Sigmoid colon (tissue), 7 donors: ENCODE measurements around the gene HCN2. TPM values are rescaled to one million over a fixed set of nuclear protein-coding genes. Genes with fewer than 3 reads are reported as not detected.

Experiments used
- DNase-seq: peaks from one replicate; pipeline ENCODE4 v3.0.0-alpha.2; 2019
- H3K27ac ChIP-seq, 4 donors: fragments of 200-600 bp; sonication (generic); one replicate each; pipeline ENCODE4 v1.5.1; 2016 to 2019; ENCODE audit warnings: mild to moderate bottlenecking in 1 of 4
- H3K27me3 ChIP-seq, 3 donors: fragments of 200-600 bp; sonication (generic); one replicate each; pipeline ENCODE4 v1.5.1; 2019; ENCODE audit warnings: mild to moderate bottlenecking in 1 of 3
- H3K36me3 ChIP-seq, 4 donors: fragments of 200-600 bp; sonication (generic); one replicate each; pipeline ENCODE4 v1.5.1; 2016 to 2019
- H3K4me1 ChIP-seq, 4 donors: fragments of 200-600 bp; sonication (generic); one replicate each; pipeline ENCODE4 v1.5.1; 2017 to 2019
- H3K4me3 ChIP-seq, 4 donors: fragments of 200-600 bp; sonication (generic); one replicate each; pipeline ENCODE4 v1.5.1; 2017 to 2019; ENCODE audit warnings: mild to moderate bottlenecking in 2 of 4, moderate library complexity in 1 of 4
- H3K9me3 ChIP-seq, 4 donors: fragments of 200-600 bp in 3 of 4; sonication (generic) in 3 of 4; one replicate each; pipeline versions ENCODE4 v1.5.1 to v1.6.1; 2013 to 2019
- CTCF ChIP-seq, 4 experiments: fragments of 450-650 bp in 3 of 4; fragments of 200-600 bp in 1 of 4; IDR thresholded peaks; one replicate each; pipeline ENCODE4 v1.5.1; 2016 to 2019; ENCODE audit warnings: antibody characterized with exemption in 4 of 4, mild to moderate bottlenecking in 3 of 4, moderate library complexity in 2 of 4
- EP300 ChIP-seq, 4 donors: sonication (generic); formaldehyde crosslinking; IDR thresholded peaks; one replicate each; pipeline ENCODE4 v1.6.1; 2017; ENCODE audit warnings: antibody characterized with exemption in 4 of 4
- POLR2A ChIP-seq, 2 donors: fragments of 450-650 bp; IDR thresholded peaks; one replicate each; pipeline ENCODE4 v1.6.1; 2016; ENCODE audit warnings: antibody characterized with exemption in 2 of 2, mild to moderate bottlenecking in 2 of 2, moderate library complexity in 2 of 2
- POLR2AphosphoS5 ChIP-seq, 4 donors: sonication (generic); formaldehyde crosslinking; IDR thresholded peaks; one replicate each; pipeline ENCODE4 v1.6.1; 2017; ENCODE audit warnings: antibody characterized with exemption in 4 of 4
- WGBS, 2 donors: extraction: QIAGEN DNeasy Blood & Tissue Kit; methylation state at CpG; one replicate each; pipeline ENCODE4 v1.1.7; 2013; 5-methylcytosine and 5-hydroxymethylcytosine counted together
- intact Hi-C: fragments of 100-400 bp; cut with DNase I; formaldehyde crosslinking; loops from one replicate; pipeline ENCODE4 v1.15.1; 2023
- polyA plus RNA-seq, 3 donors: library from polyadenylated mRNA; stranded (reverse); fragments of 200-250 nt; gene quantifications; one replicate each; pipeline ENCODE4 v1.2.3, GENCODE V29; 2013
- total RNA-seq, 4 donors: library from RNA; depleted of rRNA; stranded (reverse); fragments of >200 nt; gene quantifications; one replicate each; pipeline ENCODE4 v1.1.0, GENCODE V29; 2016
- donor health status: healthy with polysubstance abuse.
- donor health status: Bipolar disorder and iron deficiency.
- donor health status: healthy.

Gene HCN2
- total and polyA plus RNA-seq, 7 donors, result 0.23 to 0.55 (median 0.39) TPM; not detected in 2

- peak; percentile 64 for DNase-seq
- Histone ChIP-seq H3K36me3 (no peaks in the 10 kb centered on the region), H3K4me1 (peaks cover 0 to 77% (median 73%) of the 10 kb centered on the region in 4 donors), H3K9me3 (no peaks in the 10 kb centered on the region), H3K27me3 (no peaks in the 10 kb centered on the region), H3K27ac (peak overlapping the region; percentile 96 to 99 (median 96)), H3K4me3 (peak overlapping the region in 3 of 4 donors; percentile 79 to 100 (median 100))
- no peak for TF ChIP-seq EP300 (IDR thresholded peaks at IDR 0.05)
- TF ChIP-seq POLR2A (IDR thresholded peaks at IDR 0.05), result no peak
- no peak for TF ChIP-seq POLR2AphosphoS5 (IDR thresholded peaks at IDR 0.05)
- TF ChIP-seq CTCF (IDR thresholded peaks at IDR 0.05), result no peak
- intact Hi-C loops, result loop anchor here (5.0 kb wide), 1 partner anchor 136 kb away; the partner anchor contains the start of gene PTBP1
- 10 to 29% methylated on average over 20 of the region's 20 CpGs for WGBS, 2 donors
Observed at GRCh38 chr19:660793-661426, 71.2 kb downstream of the HCN2 start.

- intact Hi-C loops, result loop anchor here (2.0 to 5.0 kb wide), 3 partner anchors 23 to 136 kb away; partner anchors contain the start of genes FGF22, PALM and PTBP1
- 2 to 7% methylated on average over 31 of the region's 31 CpGs for WGBS, 2 donors
- no peaks in the 10 kb centered on the region for H3K36me3 ChIP-seq
- H3K27ac ChIP-seq, result peak overlapping the region; percentile 96 to 99 (median 96)
- H3K4me3 ChIP-seq, result peak overlapping the region; percentile 79 to 100 (median 99)
- peak; percentile 71 for DNase-seq
- no peaks in the 10 kb centered on the region for H3K27me3 ChIP-seq
- H3K9me3 ChIP-seq, result no peaks in the 10 kb centered on the region
- TF ChIP-seq EP300 (IDR thresholded peaks at IDR 0.05) (no peak), CTCF (IDR thresholded peaks at IDR 0.05) (no peak), POLR2A (IDR thresholded peaks at IDR 0.05) (no peak), POLR2AphosphoS5 (IDR thresholded peaks at IDR 0.05) (no peak)
- H3K4me1 ChIP-seq, result peaks cover 0 to 77% (median 73%) of the 10 kb centered on the region in 4 donors
Observed at GRCh38 chr19:661427-662196, 71.9 kb downstream of the HCN2 start.

DNA sequence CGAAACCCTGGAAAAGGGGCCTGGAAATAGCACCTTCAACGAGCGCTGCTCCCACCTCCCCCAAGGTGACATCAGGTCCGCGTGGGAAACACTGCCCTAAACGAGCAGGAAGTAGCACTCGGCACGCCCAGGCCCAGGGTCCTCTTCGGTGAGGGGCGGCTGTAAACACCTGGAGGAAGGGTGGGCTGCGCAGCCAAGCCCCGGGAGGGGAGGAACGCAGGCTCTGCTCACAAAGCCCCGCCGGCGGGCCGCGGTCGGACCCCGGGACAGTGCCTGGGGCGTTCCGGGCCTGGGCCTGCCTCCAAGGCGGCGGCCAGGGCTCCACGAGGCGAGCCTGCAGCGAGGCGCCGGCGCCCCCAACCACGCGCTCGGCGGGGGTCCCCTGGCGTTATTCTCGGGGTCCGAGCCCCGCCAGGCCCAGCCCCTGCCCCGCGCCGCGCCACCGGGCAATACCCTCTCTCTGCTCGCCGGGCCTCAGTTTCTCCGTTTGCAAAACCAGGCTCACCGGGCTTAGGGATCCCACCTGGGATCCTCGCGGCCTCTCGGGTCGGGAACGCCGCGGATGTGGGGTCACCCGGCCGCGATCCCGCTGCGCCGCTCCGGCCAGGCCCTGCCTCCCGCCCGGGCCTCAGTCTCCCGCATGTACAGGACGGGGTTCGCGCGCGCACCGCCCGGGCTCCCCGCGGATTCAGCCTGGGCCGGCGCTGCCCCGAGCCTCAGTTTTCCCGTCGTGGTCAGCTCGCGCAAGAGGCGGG, 72.7 kb downstream of the HCN2 start:
- Histone ChIP-seq H3K27me3 (no peaks in the 10 kb centered on the region), H3K9me3 (no peaks in the 10 kb centered on the region), H3K4me3 (peak overlapping the region; percentile 79 to 100 (median 99)), H3K4me1 (peaks cover 0 to 72% (median 67%) of the 10 kb centered on the region in 4 donors), H3K36me3 (no peaks in the 10 kb centered on the region), H3K27ac (peak overlapping the region; percentile 96 to 99 (median 96))
- intact Hi-C loops, result loop anchor here (2.0 to 5.0 kb wide), 3 partner anchors 24 to 135 kb away; partner anchors contain the start of genes FGF22, PALM and PTBP1
- TF ChIP-seq EP300 (IDR thresholded peaks at IDR 0.05) (no peak), POLR2AphosphoS5 (IDR thresholded peaks at IDR 0.05) (no peak), POLR2A (IDR thresholded peaks at IDR 0.05) (no peak), CTCF (IDR thresholded peaks at IDR 0.05) (no peak)
- 0% methylated on average over 81 of the region's 81 CpGs for WGBS, 2 donors
- peak; percentile 75 for DNase-seq

- DNase-seq, result peak; percentile 96
- intact Hi-C loops, result loop anchor here (2.0 to 5.0 kb wide), 3 partner anchors 24 to 134 kb away; partner anchors contain the start of genes FGF22, PALM and PTBP1
- 1% methylated on average over 97 of the region's 97 CpGs for whole genome bisulfite sequencing, 2 donors
Observed at GRCh38 chr19:662962-663681, 73.4 kb downstream of the HCN2 start, which contains the start of gene RNF126. RNF126 (minus strand) TSS chr19:663214; CDS start chr19:663121, 93 bp downstream.

More at GRCh38 chr19:662962-663681, 73.4 kb downstream of the HCN2 start, which contains the start of gene RNF126:
- H3K27me3 ChIP-seq, result no peaks in the 10 kb centered on the region
- H3K36me3 ChIP-seq, result no peaks in the 10 kb centered on the region
- no peaks in the 10 kb centered on the region for H3K9me3 ChIP-seq
- H3K27ac ChIP-seq, result peak within 1 kb of the TSS; percentile 96 to 99 (median 96)
- peaks cover 0 to 65% (median 60%) of the 10 kb centered on the region in 4 donors for H3K4me1 ChIP-seq
- TF ChIP-seq EP300 (IDR thresholded peaks at IDR 0.05) (no peak), CTCF (IDR thresholded peaks at IDR 0.05) (no peak), POLR2A (IDR thresholded peaks at IDR 0.05) (peak in 1 of 2 donors; percentile 66), POLR2AphosphoS5 (IDR thresholded peaks at IDR 0.05) (peak; percentile 65 to 81 (median 77))
- H3K4me3 ChIP-seq, result peak within 1 kb of the TSS; percentile 79 to 100 (median 99)
